ENCODE results near the gene MACROD2. TPM values are rescaled to one million over a fixed set of nuclear protein-coding genes. Genes with fewer than 3 reads are reported as not detected.

Gene MACROD2
- total and polyA plus RNA-seq, 9 donors = 3.7 to 25.5 (median 7.8) TPM

- Histone ChIP-seq H3K36me3 (no peaks in the 10 kb centered on the region), H3K27me3 (no peaks in the 10 kb centered on the region), H3K9me3 (no peaks in the 10 kb centered on the region), H3K27ac (no peak overlapping the region), H3K4me3 (no peak overlapping the region), H3K4me1 (ENCODE audit: insufficient read depth) (no peaks in the 10 kb centered on the region)
- intact Hi-C loops (cut with DNase I) = no loop called here
- no peak for DNase-seq
- TF ChIP-seq POLR2A (IDR thresholded peaks at IDR 0.05) (no peak), EP300 (IDR thresholded peaks at IDR 0.05) (no peak), CTCF (IDR thresholded peaks at IDR 0.05) (no peak)
- 95 to 99% (median 97%) methylated on average over 2 of the region's 2 CpGs for WGBS, 3 donors
Measured at GRCh38 chr20:14312001-14312400, 316.7 kb downstream of the MACROD2 start.

- WGBS, 3 donors = 83 to 92% (median 87%) methylated on average over 2 of the region's 2 CpGs
- TF ChIP-seq EP300 (IDR thresholded peaks at IDR 0.05) (no peak), CTCF (IDR thresholded peaks at IDR 0.05) (no peak), POLR2A (IDR thresholded peaks at IDR 0.05) (no peak)
- H3K27me3 ChIP-seq = no peaks in the 10 kb centered on the region
- H3K27ac ChIP-seq = no peak overlapping the region
- no peaks in the 10 kb centered on the region for H3K4me1 ChIP-seq (ENCODE audit: insufficient read depth)
- H3K9me3 ChIP-seq = no peaks in the 10 kb centered on the region
- H3K4me3 ChIP-seq = no peak overlapping the region
- intact Hi-C loops (cut with DNase I) = no loop called here
- DNase-seq = no peak
- no peaks in the 10 kb centered on the region for H3K36me3 ChIP-seq
Measured at GRCh38 chr20:14313341-14314020, 318.2 kb downstream of the MACROD2 start.

DNA sequence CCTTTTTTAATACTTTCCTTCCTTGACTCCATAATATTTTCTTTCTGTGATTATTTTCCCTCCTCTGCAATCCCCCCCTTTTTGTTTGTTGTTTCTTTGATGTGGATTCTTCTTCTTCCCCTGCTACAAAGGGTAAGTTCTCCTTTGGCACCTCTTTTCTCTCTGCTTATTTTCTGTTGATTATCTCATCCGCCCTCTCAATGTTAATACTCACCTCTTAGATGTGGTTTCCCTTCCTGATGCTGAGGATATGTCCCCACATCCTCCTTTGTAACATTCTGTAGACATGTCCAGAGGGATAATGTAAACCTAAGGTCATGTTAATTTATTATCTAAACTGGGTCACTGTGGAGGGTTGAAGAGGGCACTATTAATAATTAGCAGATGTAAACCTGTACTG lies 324.4 kb downstream of the MACROD2 start:
- intact Hi-C loops (cut with DNase I) = no loop called here
- Histone ChIP-seq H3K27ac (no peak overlapping the region), H3K27me3 (no peaks in the 10 kb centered on the region), H3K4me1 (ENCODE audit: insufficient read depth) (no peaks in the 10 kb centered on the region), H3K36me3 (no peaks in the 10 kb centered on the region), H3K9me3 (no peaks in the 10 kb centered on the region), H3K4me3 (no peak overlapping the region)
- TF ChIP-seq EP300 (IDR thresholded peaks at IDR 0.05) = no peak
- no peak for TF ChIP-seq POLR2A (IDR thresholded peaks at IDR 0.05)
- no peak for TF ChIP-seq CTCF (IDR thresholded peaks at IDR 0.05)
- 90 to 98% (median 94%) methylated on average over 1 of the region's 1 CpG for WGBS, 3 donors
- DNase-seq = no peak

GRCh38 chr20:14331646-14332045 lies 336.3 kb downstream of the MACROD2 start:
- Histone ChIP-seq H3K27ac (no peak overlapping the region), H3K9me3 (no peaks in the 10 kb centered on the region), H3K4me1 (ENCODE audit: insufficient read depth) (no peaks in the 10 kb centered on the region), H3K36me3 (no peaks in the 10 kb centered on the region), H3K27me3 (no peaks in the 10 kb centered on the region), H3K4me3 (no peak overlapping the region)
- TF ChIP-seq POLR2A (IDR thresholded peaks at IDR 0.05) (no peak), EP300 (IDR thresholded peaks at IDR 0.05) (no peak), CTCF (IDR thresholded peaks at IDR 0.05) (no peak)
- 94 to 95% (median 94%) methylated on average over 6 of the region's 6 CpGs for WGBS, 3 donors
- intact Hi-C loops (cut with DNase I) = no loop called here
- no peak for DNase-seq

Data from ovary (tissue), 9 donors.